Panc1 (cell line): ENCODE measurements around the gene TMEM51. TPM values are rescaled to one million over a fixed set of nuclear protein-coding genes. Genes with fewer than 3 reads are reported as not detected.
"Not testable (repeated sequence)": the region's sequence is repeated elsewhere in the genome, so short reads cannot be mapped to it uniquely, and the experiment has no call there.

ENCODE experiments used
- ATAC-seq: fragments of 200-7000 bp; cut with Tn5 transposase; 2 replicates; pipeline ENCODE4 v1.9.1; 2020; ENCODE audit warnings: mild to moderate bottlenecking, moderate library complexity
- BruUV-seq: library from RNA; stranded (reverse); fragments of 400-500 nt; replicated peaks from 2 replicates; lab custom pipeline; 2021; lab: Mats Ljungman, UMichigan
- CTCF ChIA-PET: fragments of 300-600 bp; sonication (Branson Sonifier 250); formaldehyde crosslinking; loops from one replicate; lab custom pipeline; 2022; ENCODE audit warnings: antibody characterized with exemption; lab: Charles Lee
- POLR2A ChIA-PET: fragments of 300-600 bp; sonication (Branson Sonifier 250); formaldehyde crosslinking; loops from one replicate; lab custom pipeline; 2022; ENCODE audit warnings: antibody characterized with exemption; lab: Charles Lee
- DNase-seq: peaks from one replicate; pipeline ENCODE4 v3.0.0-alpha.2; 2010; ENCODE audit warnings: low read depth, low spot score
- H3K27ac ChIP-seq: 2 replicates; pipeline ENCODE4 v1.5.1; 2011; ENCODE audit warnings: mild to moderate bottlenecking, low read length, inconsistent platforms
- H3K27me3 ChIP-seq: fragments of 200-500 bp; sonication (Bioruptor generic); 2 replicates; pipeline ENCODE4 v1.6.0; 2014; ENCODE audit warnings: low read length, inconsistent platforms; ENCODE audit not compliant: control insufficient read depth, insufficient read depth
- H3K36me3 ChIP-seq: fragments of 200-500 bp; sonication (Bioruptor generic); 2 replicates; pipeline ENCODE4 v1.5.1; 2014; ENCODE audit warnings: inconsistent platforms, mild to moderate bottlenecking, low read length, moderate library complexity; ENCODE audit not compliant: control insufficient read depth, insufficient read depth
- H3K4me1 ChIP-seq: 2 replicates; pipeline ENCODE4 v1.5.1; 2011; ENCODE audit warnings: inconsistent platforms, mild to moderate bottlenecking, low read length, moderate library complexity; ENCODE audit not compliant: control insufficient read depth, insufficient read depth
- H3K4me3 ChIP-seq, 2 experiments: 2 replicates each; pipeline ENCODE4 v1.5.1; 2011 to 2012; ENCODE audit warnings: low read depth in 2 of 2, low read length in 2 of 2, mild to moderate bottlenecking in 2 of 2, inconsistent platforms in 1 of 2, moderate library complexity in 1 of 2
- H3K9me3 ChIP-seq: fragments of 200-500 bp; sonication (Bioruptor generic); 2 replicates; pipeline ENCODE4 v1.5.1; 2014; ENCODE audit warnings: low read depth, mild to moderate bottlenecking, inconsistent platforms, low read length, moderate library complexity; ENCODE audit not compliant: control insufficient read depth, insufficient read depth
- POLR2AphosphoS5 ChIP-seq: IDR thresholded peaks from 2 replicates; pipeline ENCODE4 v1.6.1; 2012; ENCODE audit warnings: mild to moderate bottlenecking, low read depth, low read length, moderate library complexity
- REST ChIP-seq, 2 experiments: IDR thresholded peaks; 2 replicates each; pipeline ENCODE4 v1.6.1; 2011 to 2012; ENCODE audit warnings: low read depth in 2 of 2, control low read depth in 1 of 2, low read length in 1 of 2, mild to moderate bottlenecking in 1 of 2, moderate library complexity in 1 of 2; ENCODE audit not compliant: insufficient read depth in 1 of 2
- SIN3A ChIP-seq: IDR thresholded peaks from 2 replicates; pipeline ENCODE4 v1.6.1; 2012; ENCODE audit warnings: low read depth, mild to moderate bottlenecking, low read length, moderate library complexity, borderline replicate concordance; ENCODE audit not compliant: insufficient read depth
- TCF7L2 ChIP-seq: IDR thresholded peaks from 2 replicates; pipeline ENCODE4 v1.6.1; 2011; ENCODE audit warnings: mild to moderate bottlenecking, low read depth, low read length, inconsistent platforms
- in situ Hi-C: cut with HindIII; loops from 2 replicates; pipeline ENCODE4 v1.10.0; 2016; ENCODE audit warnings: low sequenced_read_pairs, low pct_unique_long_range_greater_than_20kb
- intact Hi-C: fragments of 100-400 bp; cut with micrococcal nuclease; formaldehyde crosslinking; loops from one replicate; pipeline ENCODE4 v1.10.0; 2022; ENCODE audit not compliant: unreplicated experiment
- total RNA-seq: library from RNA; stranded (reverse); gene quantifications from one replicate; pipeline ENCODE4 v1.2.1, GENCODE V29; 2021; ENCODE audit not compliant: unreplicated experiment
- TF ChIP-seq, protein P1 (sequence below): fragments of 450-650 bp; IDR thresholded peaks from 2 replicates; pipeline ENCODE4 v1.5.1; 2017; ENCODE audit warnings: mild to moderate bottlenecking

TMEM51 gene
- total RNA-seq, 1 experiment from 2014 or later, result 25.8 TPM

DNA sequence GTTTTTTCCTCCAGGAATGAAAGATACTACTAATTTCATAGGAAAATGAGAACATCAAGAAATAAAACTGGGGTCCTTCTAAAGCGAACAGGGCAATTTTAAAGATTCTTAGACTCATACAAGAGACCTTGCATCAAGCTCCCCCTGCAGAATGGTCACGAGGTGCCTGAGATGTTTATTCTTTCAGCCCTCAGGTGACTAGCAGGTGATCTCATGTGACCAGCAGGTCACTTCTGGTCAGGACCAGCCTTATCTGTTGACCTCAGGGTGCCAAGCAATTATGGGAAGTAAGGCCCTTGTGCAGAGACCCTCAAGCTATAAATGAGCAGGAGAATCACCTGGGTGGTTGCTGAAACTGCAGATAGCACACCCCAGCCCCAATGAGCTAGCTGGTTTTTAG, 20.6 kb upstream of the TMEM51 start:
- Histone ChIP-seq H3K36me3 (no peaks in the 10 kb centered on the region), H3K9me3 (no peaks in the 10 kb centered on the region), H3K4me3 (no peak overlapping the region), H3K4me1 (no peaks in the 10 kb centered on the region), H3K27me3 (no peaks in the 10 kb centered on the region), H3K27ac (no peak overlapping the region)
- DNase-seq (no peak), ATAC-seq (no peak)
- intact Hi-C loops (no loop called here), in situ Hi-C loops (no loop called here)
- TF ChIP-seq POLR2AphosphoS5 (no peak), REST (IDR thresholded peaks at IDR 0.05; ENCODE audit: insufficient read depth in 1 of 2, low read depth in 2 of 2, low read length in 1 of 2) (no peak), SIN3A (no peak), TCF7L2 (no peak)
- TF ChIP-seq, protein P1, sequence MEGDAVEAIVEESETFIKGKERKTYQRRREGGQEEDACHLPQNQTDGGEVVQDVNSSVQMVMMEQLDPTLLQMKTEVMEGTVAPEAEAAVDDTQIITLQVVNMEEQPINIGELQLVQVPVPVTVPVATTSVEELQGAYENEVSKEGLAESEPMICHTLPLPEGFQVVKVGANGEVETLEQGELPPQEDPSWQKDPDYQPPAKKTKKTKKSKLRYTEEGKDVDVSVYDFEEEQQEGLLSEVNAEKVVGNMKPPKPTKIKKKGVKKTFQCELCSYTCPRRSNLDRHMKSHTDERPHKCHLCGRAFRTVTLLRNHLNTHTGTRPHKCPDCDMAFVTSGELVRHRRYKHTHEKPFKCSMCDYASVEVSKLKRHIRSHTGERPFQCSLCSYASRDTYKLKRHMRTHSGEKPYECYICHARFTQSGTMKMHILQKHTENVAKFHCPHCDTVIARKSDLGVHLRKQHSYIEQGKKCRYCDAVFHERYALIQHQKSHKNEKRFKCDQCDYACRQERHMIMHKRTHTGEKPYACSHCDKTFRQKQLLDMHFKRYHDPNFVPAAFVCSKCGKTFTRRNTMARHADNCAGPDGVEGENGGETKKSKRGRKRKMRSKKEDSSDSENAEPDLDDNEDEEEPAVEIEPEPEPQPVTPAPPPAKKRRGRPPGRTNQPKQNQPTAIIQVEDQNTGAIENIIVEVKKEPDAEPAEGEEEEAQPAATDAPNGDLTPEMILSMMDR, result no peak
- ChIA-PET POLR2A (no interaction called here), CTCF (no interaction called here)
- no TSS peak for BruUV-seq

GRCh38 chr1:15134285-15134684, 19.3 kb upstream of the TMEM51 start:
- Histone ChIP-seq H3K4me1 (no peaks in the 10 kb centered on the region), H3K9me3 (no peaks in the 10 kb centered on the region), H3K4me3 (no peak overlapping the region), H3K27ac (no peak overlapping the region), H3K27me3 (no peaks in the 10 kb centered on the region), H3K36me3 (no peaks in the 10 kb centered on the region)
- no TSS peak for BruUV-seq
- POLR2A ChIA-PET, result interaction anchor here (0.6 kb wide), 1 partner anchor 1432 kb away, joined by 4 read pairs; no protein-coding TSS in a partner anchor
- in situ Hi-C loops (no loop called here), intact Hi-C loops (no loop called here)
- ATAC-seq, result no peak
- TF ChIP-seq TCF7L2 (no peak), POLR2AphosphoS5 (no peak), REST (IDR thresholded peaks at IDR 0.05; ENCODE audit: insufficient read depth in 1 of 2, low read depth in 2 of 2, low read length in 1 of 2) (no peak)
- DNase-seq, result no peak
- CTCF ChIA-PET, result interaction anchor here (0.7 kb wide), 1 partner anchor 184 kb away, joined by 3 read pairs; no protein-coding TSS in a partner anchor

DNA sequence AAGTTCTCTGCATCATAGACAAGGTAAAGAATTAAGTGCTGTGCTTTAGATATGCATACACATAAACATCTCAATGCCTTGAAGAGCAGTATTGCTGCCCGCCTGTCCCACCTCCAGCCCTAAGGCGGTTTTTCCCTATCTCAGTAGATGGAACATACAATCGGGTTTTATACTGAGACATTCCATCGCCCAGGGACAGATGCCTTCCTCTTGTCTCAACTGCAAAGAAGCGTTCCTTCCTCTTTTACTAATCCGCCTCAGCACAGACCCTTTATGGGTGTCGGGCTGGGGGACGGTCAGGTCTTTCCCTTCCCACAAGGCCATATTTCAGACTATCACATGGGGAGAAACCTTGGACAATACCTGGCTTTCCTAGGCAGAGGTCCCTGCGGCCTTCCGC, 17.9 kb upstream of the TMEM51 start:
- DNase-seq, H3K27me3 ChIP-seq, POLR2A ChIA-PET, ATAC-seq, BruUV-seq, H3K4me3 ChIP-seq, H3K9me3 ChIP-seq, H3K36me3 ChIP-seq, CTCF ChIA-PET, H3K4me1 ChIP-seq, intact Hi-C loops, H3K27ac ChIP-seq: not testable (repeated sequence)
- in situ Hi-C loops, result loop anchor here (5.0 kb wide), 1 partner anchor 147 kb away; no protein-coding TSS in a partner anchor
